ENCODE data around the gene HUS1B. TPM values are rescaled to one million over a fixed set of nuclear protein-coding genes. Genes with fewer than 3 reads are reported as not detected.
A peak's percentile ranks its signal among the peaks of the same experiment; 100 is the strongest.
"Not testable (repeated sequence)": the region's sequence is repeated elsewhere in the genome, so short reads cannot be mapped to it uniquely, and the experiment has no call there.

HUS1B gene
- total RNA-seq (2014; rRNA removed; shearing (Covaris generic)), result 0.12 and 1.2 TPM in 2 replicates

GRCh38 chr6:656460-657252 lies at the start of gene HUS1B:
TSS of gene HUS1B (minus strand) at chr6:657100. CDS start at chr6:656944, 156 bp downstream.
- DNase-seq (ENCODE audit: low spot score), result no peak

GRCh38 chr6:706146-706545 lies 49.2 kb upstream of the HUS1B start:
- no peak for DNase-seq (ENCODE audit: low spot score)

- DNase-seq (ENCODE audit: low spot score), result no peak
Measured at GRCh38 chr6:705047-705446, 48.1 kb upstream of the HUS1B start.

GRCh38 chr6:704046-704445 lies 47.1 kb upstream of the HUS1B start:
- no peak for DNase-seq (ENCODE audit: low spot score)

- DNase-seq (ENCODE audit: low spot score), result no peak
Measured at GRCh38 chr6:703552-703951, 46.7 kb upstream of the HUS1B start.

- no peak for DNase-seq (ENCODE audit: low spot score)
Measured at GRCh38 chr6:701700-702479, 45.0 kb upstream of the HUS1B start.

GRCh38 chr6:701215-701614 lies 44.3 kb upstream of the HUS1B start:
- no peak for DNase-seq (ENCODE audit: low spot score)

GRCh38 chr6:700490-700889 lies 43.6 kb upstream of the HUS1B start:
- DNase-seq (ENCODE audit: low spot score), result no peak

- peak; percentile 46 for DNase-seq (ENCODE audit: low spot score)
Measured at GRCh38 chr6:699319-699718, 42.4 kb upstream of the HUS1B start.

GRCh38 chr6:694431-695126 lies 37.7 kb upstream of the HUS1B start:
- not testable (repeated sequence) for DNase-seq (ENCODE audit: low spot score)

GRCh38 chr6:693723-694009 lies 36.8 kb upstream of the HUS1B start:
- no peak for DNase-seq (ENCODE audit: low spot score)

GRCh38 chr6:692858-693722 lies 36.2 kb upstream of the HUS1B start, which contains the start of gene EXOC2:
TSS of gene EXOC2 (minus strand) at chr6:693139. CDS start at chr6:637818, 55,321 bp downstream.
- DNase-seq (ENCODE audit: low spot score), result peak; percentile 65

GRCh38 chr6:692356-692851 lies 35.5 kb upstream of the HUS1B start:
- DNase-seq (ENCODE audit: low spot score), result peak; percentile 38

GRCh38 chr6:689223-689622 lies 32.3 kb upstream of the HUS1B start:
- no peak for DNase-seq (ENCODE audit: low spot score)

GRCh38 chr6:686497-686896 lies 29.6 kb upstream of the HUS1B start:
- DNase-seq (ENCODE audit: low spot score), result no peak

GRCh38 chr6:684831-685636 lies 28.1 kb upstream of the HUS1B start:
- no peak for DNase-seq (ENCODE audit: low spot score)

- no peak for DNase-seq (ENCODE audit: low spot score)
Measured at GRCh38 chr6:683742-684440, 27.0 kb upstream of the HUS1B start.

- DNase-seq (ENCODE audit: low spot score), result no peak
Measured at GRCh38 chr6:680666-681340, 23.9 kb upstream of the HUS1B start.

GRCh38 chr6:680251-680650 lies 23.4 kb upstream of the HUS1B start:
- DNase-seq (ENCODE audit: low spot score), result no peak

All from A172 (cell line).